Endometrium (tissue), 2 donors: ENCODE measurements around the gene LRRC8E.
"Not testable (repeated sequence)": the region's sequence is repeated elsewhere in the genome, so short reads cannot be mapped to it uniquely, and the experiment has no call there.

Experiments
- FAIRE-seq: peaks from 2 replicates; lab custom pipeline; 2012; peaks lifted over from hg19 to GRCh38; lab: Jason Lieb, UNC
- donor health status: control.
- donor health status: control.

LRRC8E gene

DNA sequence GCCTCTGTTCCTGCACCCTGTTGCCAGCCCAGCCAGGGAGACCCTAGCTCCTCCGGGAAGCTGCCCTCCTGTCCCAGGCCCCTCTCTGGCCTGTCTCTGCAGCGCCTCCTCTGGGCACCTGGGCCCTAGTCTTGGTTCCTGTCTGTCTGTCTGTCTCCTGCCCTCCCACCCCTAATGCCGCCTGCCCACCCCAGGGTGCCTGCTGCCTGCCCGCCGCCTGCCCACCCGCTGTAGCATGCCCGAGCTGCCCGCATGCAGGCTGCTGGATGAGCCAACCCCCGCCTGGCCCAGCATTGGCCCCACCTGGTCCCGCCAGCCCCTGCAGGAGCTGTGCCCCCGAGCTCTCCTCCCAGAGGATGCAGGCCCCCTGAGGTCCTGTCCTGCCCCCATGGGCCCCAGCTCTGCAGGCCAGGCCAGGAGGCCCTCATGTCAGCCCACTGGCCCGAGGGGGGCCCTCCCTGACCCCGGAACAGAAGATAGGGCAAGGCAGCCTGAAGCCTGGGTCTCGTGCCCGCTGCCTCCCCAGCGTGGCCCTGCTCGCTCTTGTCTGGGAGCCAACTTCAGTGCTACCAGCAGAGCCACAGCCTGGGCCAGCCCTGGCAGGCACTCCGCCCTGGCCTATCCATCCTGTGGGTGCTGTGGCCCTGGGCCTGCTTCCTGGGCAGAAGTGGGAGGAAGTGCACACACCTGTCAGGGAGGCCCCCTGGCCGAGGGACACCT lies 20.6 kb downstream of the LRRC8E start:
- no peak for FAIRE-seq

DNA sequence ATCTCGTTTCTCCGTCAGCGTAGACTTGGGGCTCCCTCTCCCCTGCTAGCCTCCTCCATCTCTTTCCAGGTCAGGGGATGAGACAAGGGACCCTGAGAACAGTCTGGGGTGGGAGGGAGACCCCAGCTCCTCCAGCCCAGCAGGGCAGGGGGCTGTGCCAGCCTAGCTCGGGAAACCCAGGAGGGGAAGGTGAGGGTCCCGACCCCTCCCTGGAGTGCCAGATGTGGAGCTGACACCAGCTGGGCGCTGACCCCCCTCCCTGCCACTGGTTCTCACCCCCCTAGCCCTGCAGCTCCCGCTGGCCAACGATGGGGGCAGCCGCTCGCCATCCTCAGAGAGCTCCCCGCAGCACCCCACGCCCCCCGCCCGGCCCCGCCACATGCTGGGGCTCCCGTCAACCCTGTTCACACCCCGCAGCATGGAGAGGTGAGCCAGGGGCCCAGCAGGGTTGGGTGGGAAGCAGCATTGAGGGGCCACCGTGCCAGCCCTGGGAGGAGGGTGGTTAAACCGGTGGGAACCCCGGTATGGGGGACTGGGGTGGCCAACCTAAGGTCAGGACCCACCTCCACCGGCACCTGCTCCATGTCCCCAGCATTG lies 21.3 kb downstream of the LRRC8E start:
- no peak for FAIRE-seq

DNA sequence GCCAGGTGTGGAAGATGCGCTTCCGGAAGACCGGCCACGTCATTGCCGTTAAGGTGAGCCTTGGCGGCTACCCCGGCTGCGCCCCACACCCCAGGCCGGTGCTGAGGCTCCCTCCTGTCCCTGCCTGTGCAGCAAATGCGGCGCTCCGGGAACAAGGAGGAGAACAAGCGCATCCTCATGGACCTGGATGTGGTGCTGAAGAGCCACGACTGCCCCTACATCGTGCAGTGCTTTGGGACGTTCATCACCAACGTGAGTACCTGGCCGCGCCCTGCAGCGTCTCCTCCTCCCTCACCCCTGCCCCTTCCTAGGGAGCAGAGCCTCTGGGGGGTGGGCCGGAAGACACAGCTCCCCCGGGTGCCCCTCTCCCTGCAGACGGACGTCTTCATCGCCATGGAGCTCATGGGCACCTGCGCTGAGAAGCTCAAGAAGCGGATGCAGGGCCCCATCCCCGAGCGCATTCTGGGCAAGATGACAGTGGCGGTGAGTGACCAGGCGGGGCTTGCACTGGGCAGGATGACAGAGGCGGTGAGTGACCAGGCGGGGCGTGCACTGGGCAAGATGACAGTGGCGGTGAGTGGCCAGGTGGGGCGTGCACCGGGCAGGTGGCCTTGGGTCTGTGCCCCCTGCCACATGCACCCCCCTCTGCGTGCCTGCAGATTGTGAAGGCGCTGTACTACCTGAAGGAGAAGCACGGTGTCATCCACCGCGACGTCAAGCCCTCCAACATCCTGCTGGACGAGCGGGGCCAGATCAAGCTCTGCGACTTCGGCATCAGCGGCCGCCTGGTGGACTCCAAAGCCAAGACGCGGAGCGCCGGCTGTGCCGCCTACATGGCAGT lies 22.2 kb downstream of the LRRC8E start:
- FAIRE-seq = no peak

DNA sequence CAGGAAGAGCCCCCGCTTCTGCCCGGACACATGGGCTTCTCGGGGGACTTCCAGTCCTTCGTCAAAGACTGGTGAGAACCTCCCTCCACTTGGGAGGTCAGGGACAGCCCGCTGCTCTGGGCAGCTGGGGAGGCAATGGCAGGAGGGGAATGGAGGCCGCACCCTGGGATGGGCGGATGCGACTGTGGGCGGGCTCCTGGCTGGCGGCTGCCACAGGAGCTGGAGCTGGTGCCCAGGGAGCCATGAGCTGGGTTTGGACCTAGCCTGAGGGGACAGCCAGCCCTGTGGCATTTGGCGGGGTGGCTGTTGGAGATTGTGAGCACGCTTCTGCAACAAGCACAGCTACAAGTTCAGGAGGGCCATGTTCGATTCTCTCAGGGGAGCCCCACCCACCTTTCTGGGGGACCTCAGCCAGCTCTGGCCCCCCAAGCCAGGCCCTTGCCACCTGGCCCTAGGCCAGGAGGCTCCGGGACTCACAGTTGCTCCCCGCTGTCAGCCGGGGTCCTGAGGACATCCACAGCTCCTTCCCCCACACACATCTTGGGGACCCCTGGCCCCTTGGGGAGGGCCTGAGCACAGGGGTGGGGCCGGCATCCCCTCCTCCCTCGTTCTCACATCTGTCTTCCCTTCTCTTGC lies 23.3 kb downstream of the LRRC8E start:
- FAIRE-seq = no peak

DNA sequence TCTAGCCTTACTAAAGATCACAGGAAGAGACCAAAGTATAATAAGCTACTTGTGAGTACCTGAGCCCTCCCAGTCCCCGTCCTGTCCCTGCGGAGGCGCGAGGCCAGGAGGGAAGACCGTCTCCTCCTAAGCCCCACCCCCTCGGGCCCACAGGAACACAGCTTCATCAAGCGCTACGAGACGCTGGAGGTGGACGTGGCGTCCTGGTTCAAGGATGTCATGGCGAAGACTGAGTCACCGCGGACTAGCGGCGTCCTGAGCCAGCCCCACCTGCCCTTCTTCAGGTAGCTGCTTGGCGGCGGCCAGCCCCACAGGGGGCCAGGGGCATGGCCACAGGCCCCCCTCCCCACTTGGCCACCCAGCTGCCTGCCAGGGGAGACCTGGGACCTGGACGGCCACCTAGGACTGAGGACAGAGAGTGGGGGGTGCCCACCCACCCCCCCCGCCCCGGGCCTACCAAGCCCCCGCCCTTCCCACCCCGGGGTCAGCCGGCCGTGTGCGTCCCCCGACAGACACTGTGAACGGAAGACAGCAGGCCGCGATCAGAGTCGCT lies 23.9 kb downstream of the LRRC8E start:
- no peak for FAIRE-seq

DNA sequence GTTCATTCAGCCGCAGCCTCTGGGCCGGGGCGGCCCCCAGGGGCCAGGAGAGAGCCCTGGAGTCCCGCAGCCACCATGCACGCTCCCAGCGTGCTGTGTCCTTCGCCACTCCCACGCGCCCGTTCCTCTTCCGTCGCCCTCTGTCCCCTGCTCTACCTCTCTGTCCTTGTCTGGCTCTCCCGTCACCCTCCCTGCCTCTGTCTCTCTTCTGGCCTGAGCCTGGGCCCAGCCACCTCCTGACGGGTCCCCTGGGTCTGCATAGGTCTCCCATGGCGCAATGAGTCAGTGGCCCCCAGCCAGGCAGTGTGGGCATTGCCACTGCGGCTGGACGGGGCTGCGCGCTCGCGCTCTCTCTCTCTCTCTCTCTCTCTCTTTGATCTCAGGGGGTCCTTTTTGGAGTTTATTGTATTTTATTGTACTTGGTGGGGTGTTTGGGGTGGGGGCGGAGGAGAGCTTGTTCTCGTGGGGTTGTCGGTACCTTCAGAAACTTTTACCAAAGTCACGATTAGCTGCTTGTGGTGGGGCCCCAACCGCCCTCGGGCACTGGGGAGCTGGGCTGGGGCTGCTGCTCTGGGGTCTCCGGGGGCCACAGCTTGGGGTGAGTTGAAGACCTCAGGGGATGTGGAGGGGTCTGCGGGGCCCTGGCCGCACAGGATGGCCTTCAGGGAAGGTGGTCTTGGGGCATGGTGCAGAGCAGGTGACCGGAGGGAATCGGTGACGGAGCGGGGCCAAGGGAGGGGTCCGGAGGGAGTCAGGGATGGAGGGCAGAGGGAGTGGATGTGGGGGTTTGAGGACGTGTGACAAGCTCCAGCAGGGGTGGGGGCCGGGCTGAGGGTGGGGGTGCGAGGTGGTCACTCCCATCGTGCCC lies 24.6 kb downstream of the LRRC8E start:
- FAIRE-seq = no peak

DNA sequence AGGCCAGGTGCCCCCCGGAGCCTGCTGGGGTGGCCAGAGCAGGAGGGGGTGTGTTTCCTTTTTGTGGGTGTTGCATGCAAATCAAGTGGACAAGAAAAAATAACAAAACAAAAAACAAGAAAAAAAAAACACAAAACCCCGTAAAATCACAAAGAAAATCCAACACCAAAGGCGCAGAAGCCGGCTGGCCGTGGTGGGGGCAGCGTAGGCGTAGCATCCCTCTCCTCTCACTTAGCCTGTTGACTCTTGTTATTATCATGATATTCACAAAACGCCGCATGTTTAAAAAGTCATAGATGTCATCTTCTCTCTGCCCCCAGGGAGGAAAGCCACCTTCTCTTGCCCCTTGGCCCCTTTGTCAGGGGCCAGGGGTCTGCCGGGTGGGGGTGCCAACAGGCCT lies 25.3 kb downstream of the LRRC8E start:
- no peak for FAIRE-seq

DNA sequence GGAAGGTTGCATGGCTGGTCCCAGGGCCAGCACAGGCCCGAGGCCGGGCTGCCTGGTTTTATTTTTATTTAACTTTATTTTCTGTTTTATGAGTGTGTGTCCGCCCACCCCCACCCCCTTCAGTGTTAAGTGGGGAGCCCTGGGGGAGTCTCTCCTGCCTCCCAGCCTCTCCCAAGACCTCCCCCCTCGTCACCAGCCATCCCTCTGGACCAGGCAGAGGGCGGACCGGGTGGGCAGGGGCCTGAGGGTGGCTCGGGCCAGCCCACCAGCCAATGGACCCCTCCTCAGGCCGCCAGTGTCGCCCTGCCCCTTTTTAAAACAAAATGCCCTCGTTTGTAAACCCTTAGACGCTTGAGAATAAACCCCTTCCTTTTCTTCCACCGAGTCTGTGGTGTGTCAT lies 25.8 kb downstream of the LRRC8E start:
- FAIRE-seq = no peak

DNA sequence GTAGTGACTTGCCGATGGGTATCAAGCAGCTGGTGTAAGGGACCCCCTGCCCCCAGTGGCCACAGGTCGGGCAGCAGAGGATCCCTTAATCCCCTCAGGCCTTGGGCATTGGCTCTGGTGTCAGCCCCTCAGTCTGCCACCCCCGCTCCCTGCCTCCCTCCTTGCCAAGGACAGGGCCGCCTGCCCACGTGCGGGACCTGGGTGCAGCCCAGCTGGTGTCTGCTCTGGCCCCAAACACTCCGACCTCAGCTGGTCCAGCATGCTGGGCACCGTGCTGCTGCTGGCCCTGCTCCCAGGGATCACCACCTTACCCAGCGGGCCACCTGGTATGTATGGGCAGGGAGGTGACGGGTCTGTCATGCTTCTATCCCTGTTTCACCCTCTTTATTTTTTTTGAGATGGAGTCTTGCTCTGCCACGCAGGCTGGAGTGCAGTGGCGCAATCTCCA lies 26.3 kb downstream of the LRRC8E start, which contains the start of gene TGFBR3L:
TGFBR3L (plus strand) TSS at position 233 of the 448 bp plus-strand sequence.
- FAIRE-seq = no peak

DNA sequence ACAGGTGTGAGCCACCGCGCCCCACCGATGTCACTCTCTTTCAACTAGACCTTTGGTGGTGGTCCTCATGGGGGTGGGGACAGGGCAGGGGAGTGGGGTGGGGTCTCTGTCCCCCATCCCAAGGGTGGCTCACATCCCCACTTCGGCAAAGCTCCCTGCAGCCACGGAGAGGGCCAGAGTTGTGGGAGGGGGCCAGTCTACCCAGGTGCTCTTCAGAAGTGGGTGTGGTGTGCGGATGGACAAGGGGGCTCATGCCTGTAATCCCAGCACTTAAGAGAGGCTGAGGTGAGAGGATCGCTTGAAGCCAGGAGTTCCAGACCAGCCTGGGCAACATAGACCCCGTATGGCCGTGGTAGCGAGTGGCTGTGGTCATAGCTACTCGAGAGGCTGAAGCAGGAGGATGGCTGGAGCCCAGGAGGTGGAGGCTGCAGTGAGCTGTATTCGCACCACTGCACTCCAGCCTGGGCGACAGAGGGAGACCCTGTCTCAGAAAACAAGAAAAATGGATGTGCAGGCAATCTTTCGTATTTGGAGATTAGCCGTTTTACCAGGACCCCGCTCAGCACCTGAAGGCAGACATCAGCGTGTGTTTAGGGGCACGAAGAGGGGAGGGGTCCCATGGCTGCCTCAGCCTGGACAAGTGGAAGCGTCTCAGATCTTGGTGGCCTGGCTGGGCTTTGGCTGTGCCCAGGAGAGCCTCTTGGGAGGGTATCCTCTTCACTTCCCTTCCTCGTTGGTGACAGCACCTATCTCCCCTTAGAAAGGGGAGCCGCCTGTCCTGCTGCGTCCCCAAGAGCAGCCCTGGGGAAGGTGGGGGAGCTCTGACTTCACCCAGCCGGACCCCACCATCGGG lies 27.2 kb downstream of the LRRC8E start:
- FAIRE-seq = no peak

DNA sequence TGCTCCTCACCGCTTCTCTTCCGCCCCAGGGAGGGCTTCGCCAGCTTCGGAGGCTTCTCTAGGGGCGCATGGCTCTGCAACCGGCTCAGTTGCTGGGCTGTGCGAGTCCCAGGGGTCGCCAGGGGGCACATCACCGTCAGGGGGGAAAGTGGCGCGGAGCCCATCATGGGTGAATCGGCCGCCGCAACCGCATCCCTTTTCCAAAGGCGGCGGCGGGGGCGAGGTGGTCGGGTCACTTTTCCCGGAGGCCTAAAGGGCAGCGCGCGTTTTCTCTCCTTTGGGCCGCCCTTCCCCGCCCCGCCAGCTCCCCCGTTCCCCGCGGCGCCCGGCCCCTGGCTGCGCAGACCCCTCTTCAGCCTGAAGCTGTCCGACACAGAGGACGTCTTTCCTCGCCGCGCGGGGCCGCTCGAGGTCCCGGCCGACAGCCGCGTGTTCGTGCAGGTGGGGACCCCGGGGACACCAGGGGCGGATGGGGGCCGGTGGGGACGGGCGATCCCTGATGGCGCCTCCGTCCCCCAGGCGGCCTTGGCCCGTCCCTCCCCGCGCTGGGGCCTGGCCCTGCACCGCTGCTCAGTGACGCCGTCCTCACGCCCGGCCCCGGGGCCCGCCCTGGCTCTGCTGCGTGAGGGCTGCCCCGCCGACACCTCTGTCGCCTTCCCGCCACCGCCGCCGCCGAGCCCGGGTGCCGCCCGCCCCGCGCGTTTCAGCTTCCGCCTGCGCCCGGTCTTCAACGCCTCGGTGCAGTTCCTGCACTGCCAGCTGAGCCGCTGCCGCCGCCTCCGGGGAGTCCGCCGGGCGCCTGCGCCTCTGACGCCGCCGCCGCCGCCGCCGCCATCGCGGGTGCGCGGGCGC lies 28.0 kb downstream of the LRRC8E start:
- FAIRE-seq = no peak

DNA sequence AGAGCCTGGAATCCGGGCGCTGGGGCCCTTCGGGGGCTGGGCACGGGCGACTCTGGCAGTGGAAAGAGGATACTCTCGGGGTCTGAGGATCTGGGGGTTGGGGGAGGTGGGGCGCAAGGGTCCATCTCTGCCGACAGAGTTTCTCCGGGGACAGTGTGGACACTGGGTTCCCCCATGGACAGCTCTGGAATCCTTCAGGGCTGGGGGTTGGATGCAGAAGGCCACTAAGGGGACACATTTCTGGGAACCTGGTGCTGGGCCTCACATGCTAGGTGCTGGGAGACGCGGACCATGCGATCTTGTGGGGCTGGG lies 28.6 kb downstream of the LRRC8E start:
- FAIRE-seq = no peak

DNA sequence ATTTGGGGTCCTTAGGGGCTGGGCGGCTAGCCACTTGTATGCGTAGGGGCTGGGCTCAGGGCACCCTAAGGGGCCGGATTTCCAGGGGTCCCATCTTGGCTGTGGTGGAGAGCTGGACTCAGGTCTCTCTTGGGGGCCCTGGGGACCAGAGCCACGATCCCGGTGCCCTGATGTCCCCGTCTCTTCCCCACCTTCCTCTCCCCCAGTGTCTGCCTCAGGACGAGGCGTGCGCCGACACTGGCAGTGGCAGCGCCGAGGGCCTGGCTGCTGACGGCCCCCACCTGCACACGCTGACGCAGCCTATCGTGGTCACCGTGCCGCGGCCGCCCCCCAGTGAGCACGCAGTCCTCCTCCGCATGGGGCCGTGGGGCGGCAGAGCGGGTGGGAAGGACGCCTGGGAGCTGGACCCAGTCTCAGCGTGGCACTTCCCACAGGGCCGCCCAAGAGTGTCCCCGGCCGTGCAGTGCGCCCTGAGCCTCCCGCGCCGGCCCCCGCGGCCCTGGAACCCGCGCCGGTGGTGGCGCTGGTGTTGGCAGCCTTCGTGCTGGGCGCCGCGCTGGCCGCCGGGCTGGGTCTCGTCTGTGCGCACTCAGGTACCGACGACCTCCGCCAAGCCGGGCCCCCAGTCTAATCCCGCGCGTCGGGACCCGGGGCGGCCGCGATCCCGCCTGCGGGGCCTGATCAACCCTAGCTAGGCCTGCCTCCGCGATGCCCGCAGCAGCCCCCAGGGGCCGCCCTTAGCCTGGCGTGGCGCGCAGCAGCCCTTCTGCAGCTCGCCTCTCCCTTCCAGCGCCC lies 29.2 kb downstream of the LRRC8E start:
- FAIRE-seq = no peak

DNA sequence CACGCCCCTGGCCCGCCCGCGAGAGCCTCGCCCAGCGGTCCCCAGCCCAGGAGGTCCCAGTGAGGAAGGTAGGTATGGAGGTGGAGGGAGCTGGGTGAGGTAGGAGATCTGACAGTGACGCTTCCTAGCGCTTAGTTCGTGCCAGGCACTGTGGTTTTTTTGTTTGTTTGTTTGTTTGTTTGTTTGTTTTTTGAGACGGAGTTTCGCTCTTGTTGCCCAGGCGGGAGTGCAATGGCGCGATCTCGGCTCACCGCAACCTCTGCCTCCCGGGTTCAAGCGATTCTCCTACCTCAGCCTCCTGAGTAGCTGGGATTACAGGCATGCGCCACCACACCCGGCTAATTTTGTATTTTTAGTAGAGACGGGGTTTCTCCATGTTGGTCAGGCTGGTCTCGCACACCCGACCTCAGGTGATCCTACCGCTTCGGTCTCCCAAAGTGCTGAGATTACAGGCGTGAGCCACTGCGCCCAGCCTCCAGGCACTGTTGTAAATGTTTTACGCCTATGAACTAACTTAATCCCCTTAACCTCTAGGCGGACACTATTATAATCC lies 29.8 kb downstream of the LRRC8E start:
- not testable (repeated sequence) for FAIRE-seq

DNA sequence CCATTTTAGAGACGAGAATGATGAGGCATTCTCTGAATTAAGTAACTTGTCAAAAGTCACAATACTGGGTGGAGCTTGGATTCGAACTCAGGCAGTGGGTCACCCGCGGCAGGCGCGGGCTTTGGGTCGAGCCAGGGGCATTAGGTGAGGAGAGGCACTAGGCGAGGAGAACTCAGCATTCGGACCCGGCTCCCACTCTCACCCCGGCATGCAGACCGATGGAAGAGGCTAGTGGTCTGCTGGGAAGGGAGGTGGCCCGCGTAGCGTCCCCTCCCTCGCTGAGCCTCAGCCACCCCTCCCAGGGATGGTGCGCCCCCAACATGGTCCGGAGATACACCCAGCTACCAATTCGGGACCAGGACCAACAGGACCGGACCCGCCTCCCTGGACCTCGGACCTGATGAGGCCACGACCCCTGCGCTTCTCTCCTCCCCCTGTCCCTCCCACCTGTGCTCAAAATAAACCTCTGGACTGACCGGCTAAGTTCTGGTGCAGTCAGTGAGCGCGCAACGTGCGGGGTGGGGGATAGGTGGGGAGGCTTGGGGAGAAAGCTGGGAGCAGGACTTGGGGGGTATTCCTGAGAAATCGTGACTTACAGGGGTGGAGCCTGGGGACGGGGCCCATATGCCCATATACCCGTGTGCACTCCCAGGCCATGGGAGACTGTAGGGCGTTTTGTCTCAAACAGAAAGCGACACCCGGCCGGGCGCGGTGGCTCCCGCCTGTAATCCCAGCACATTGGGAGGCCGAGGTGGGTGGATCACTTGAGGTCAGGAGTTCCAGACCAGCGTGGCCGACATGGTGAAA lies 30.5 kb downstream of the LRRC8E start:
- FAIRE-seq = no peak

DNA sequence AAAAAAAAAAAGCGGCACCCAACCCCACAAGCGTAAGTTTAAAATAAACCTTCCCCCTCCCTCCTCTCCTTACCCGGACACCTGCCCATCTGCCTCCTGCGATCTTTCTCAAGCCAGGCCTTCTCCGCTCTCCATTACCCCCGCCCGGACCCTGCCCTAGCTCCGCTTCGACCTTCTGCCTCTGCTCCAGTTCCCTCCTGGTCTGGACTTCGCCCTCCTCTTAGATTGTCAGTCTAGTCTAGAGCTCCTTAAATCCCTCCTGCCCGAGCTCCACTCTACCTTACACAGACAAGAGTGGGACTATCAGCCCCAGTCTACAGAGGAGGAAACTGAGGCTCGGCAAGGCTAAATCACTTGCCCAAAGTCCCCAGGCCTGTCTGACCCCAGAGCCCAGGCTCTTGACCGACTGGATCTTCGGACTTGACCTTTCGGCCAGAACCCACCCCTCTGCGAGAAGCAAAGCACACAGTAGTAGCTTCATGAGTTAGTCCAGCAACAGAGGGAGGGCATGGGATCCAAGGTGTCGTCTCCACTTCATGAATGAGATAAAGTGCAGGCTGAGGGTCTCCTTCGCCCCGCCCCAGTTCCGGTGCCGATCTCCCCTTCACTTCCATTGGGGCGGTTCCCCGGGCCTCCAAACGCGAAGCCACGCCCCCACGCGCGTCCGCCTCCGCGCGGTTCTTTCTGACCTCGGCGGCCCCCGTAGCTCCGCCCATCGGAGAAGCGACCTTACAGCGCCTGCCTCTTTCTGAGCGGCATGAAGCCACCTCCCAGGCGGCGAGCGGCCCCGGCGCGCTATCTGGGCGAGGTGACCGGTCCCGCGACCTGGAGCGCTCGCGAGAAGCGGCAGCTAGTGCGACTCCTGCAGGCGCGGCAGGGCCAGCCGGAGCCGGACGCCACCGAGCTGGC lies 31.6 kb downstream of the LRRC8E start, which contains the start of gene SNAPC2:
SNAPC2 (plus strand) TSS at position 729 of the 909 bp plus-strand sequence; CDS start at position 758, 29 bp downstream.
- peak; percentile 46 for FAIRE-seq
